Measurements from ENCODE around the gene KRT5.

- no peak for TF ChIP-seq TAF1 (IDR thresholded peaks at IDR 0.05; ENCODE audit: low read depth)
- TF ChIP-seq CEBPB (IDR thresholded peaks at IDR 0.05): no peak
Observed at GRCh38 chr12:52515927-52516831, 4.0 kb downstream of the KRT5 start.

All from Ishikawa (cell line).